Measurements from ENCODE around the gene ACTR2. TPM values are rescaled to one million over a fixed set of nuclear protein-coding genes. Genes with fewer than 3 reads are reported as not detected.
"Not testable (repeated sequence)": the region's sequence is repeated elsewhere in the genome, so short reads cannot be mapped to it uniquely, and the experiment has no call there.

Gene ACTR2
- total and polyA plus RNA-seq, 8 donors, result 19.8 to 115 (median 58.9) TPM

DNA sequence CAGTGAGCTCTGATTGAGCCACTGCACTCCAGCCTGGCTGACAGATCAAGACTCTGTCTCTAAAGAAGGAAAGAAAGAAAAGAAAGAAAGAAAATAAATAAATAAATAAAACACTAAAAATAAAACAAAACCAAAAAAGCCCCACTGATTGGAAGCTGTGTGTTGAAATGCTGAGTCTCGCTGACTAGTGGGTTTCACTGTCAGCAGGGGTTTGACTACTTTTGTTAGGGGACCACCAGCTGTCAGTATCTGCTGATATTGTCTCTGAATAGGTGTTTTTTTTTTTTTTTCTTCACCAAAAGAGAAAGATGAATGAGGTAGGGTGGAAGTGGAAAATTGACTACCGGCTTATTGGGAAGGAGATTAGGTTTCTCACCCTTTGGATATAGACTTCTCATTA is 12.8 kb upstream of the ACTR2 start:
- 98 to 100% methylated on average over 2 of the region's 2 CpGs for WGBS, 2 donors
- no peak for ATAC-seq
- no peak for DNase-seq

GRCh38 chr2:65215946-65216345 is 11.7 kb upstream of the ACTR2 start:
- DNase-seq, result no peak
- Histone ChIP-seq H3K4me3 (no peak overlapping the region), H3K27ac (no peak overlapping the region), H3K9me3 (no peaks in the 10 kb centered on the region), H3K36me3 (no peaks in the 10 kb centered on the region), H3K4me1 (no peaks in the 10 kb centered on the region), H3K27me3 (no peaks in the 10 kb centered on the region)
- TF ChIP-seq, protein P1, sequence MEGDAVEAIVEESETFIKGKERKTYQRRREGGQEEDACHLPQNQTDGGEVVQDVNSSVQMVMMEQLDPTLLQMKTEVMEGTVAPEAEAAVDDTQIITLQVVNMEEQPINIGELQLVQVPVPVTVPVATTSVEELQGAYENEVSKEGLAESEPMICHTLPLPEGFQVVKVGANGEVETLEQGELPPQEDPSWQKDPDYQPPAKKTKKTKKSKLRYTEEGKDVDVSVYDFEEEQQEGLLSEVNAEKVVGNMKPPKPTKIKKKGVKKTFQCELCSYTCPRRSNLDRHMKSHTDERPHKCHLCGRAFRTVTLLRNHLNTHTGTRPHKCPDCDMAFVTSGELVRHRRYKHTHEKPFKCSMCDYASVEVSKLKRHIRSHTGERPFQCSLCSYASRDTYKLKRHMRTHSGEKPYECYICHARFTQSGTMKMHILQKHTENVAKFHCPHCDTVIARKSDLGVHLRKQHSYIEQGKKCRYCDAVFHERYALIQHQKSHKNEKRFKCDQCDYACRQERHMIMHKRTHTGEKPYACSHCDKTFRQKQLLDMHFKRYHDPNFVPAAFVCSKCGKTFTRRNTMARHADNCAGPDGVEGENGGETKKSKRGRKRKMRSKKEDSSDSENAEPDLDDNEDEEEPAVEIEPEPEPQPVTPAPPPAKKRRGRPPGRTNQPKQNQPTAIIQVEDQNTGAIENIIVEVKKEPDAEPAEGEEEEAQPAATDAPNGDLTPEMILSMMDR (IDR thresholded peaks at IDR 0.05), result no peak
- 94 to 95% methylated on average over 3 of the region's 3 CpGs for WGBS, 2 donors
- FAIRE-seq, result no peak
- ATAC-seq, result no peak
- intact Hi-C loops (cut with DNase I), result no loop called here

More for the DNA sequence above, 12.8 kb upstream of the ACTR2 start:
- no peak for FAIRE-seq
- Histone ChIP-seq H3K9me3 (no peaks in the 10 kb centered on the region), H3K27me3 (no peaks in the 10 kb centered on the region), H3K4me3 (no peak overlapping the region), H3K36me3 (no peaks in the 10 kb centered on the region), H3K27ac (no peak overlapping the region), H3K4me1 (no peaks in the 10 kb centered on the region)
- intact Hi-C loops (cut with DNase I), result no loop called here
- TF ChIP-seq, protein P1 (IDR thresholded peaks at IDR 0.05), result no peak

DNA sequence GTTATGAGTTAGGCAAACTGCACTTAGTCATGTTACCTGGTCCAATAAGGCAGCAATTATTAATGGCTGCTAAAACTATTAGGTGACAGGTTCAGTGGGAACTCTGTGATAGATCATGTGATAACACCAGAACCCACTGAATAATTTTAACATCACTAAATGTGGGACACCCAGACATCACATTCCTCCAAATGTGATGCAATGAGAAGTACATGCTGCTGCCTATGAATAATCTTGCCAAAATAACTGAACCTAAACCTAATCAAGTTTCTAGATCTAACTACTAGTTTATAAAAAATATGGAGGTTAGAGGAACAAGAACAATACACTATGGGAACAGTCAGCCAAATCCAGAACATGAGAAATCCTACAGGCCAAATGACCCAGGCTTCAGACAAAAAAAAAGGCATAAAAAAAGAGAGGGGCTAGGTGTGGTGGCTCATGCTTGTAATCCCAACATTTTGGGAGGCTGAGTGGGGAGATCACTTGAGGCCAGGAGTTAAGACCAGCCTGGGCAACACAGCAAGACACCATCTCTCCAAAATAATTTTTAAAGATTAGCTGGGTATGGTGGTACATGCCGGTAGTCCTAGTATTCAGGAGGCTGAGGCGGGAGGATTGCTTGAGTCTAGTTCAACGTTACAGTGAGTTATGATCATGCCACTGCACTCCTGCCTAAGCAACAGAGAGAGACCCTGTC is 7.0 kb upstream of the ACTR2 start:
- H3K4me1 ChIP-seq, result no peaks in the 10 kb centered on the region
- TF ChIP-seq, protein P1 (IDR thresholded peaks at IDR 0.05), result no peak
- 78 to 95% methylated on average over 3 of the region's 3 CpGs for WGBS, 2 donors
- no peak for FAIRE-seq
- H3K27ac ChIP-seq, result no peak overlapping the region
- ATAC-seq, result no peak
- H3K36me3 ChIP-seq, result no peaks in the 10 kb centered on the region
- no peak for DNase-seq
- intact Hi-C loops (cut with DNase I), result no loop called here
- no peaks in the 10 kb centered on the region for H3K9me3 ChIP-seq
- no peak overlapping the region for H3K4me3 ChIP-seq
- H3K27me3 ChIP-seq, result no peaks in the 10 kb centered on the region

GRCh38 chr2:65221275-65221674 is 6.4 kb upstream of the ACTR2 start:
- intact Hi-C loops (cut with DNase I); H3K27me3 ChIP-seq; H3K27ac ChIP-seq; H3K4me3 ChIP-seq; FAIRE-seq; DNase-seq; ATAC-seq; H3K36me3 ChIP-seq; H3K9me3 ChIP-seq; H3K4me1 ChIP-seq: not testable (repeated sequence)
- WGBS, 2 donors, result 95 to 97% methylated on average over 8 of the region's 8 CpGs

DNA sequence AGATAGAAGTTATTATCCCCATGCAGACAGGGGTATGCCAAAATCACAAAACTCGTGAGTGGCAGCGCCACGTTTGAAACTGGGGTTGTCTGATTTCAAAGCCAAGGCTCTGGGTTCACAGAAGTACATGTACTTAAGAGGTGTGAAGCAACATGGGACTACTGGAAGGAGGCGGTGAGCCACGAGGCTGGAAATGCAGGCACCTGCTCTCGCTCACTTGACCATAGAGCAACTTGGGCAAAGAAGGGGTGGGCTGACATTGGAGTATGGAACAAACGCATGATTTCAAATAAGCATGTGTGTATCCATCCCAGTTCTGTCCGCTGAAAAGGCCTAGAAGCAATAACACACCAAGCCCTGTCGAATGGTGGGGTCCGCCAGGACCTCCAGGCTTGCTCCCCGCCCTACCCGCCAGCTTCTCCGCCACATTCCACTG is 593 bp upstream of the ACTR2 start:
- 0 to 1% methylated on average over 13 of the region's 13 CpGs for WGBS, 2 donors
- FAIRE-seq (no peak), DNase-seq (peak in 3 of 6 donors; percentile 20 to 60 (median 26)), ATAC-seq (peak; percentile 14 to 33 (median 28))
- TF ChIP-seq, protein P1 (IDR thresholded peaks at IDR 0.05), result no peak
- no peaks in the 10 kb centered on the region for H3K27me3 ChIP-seq
- peak overlapping the region; percentile 74 to 99 (median 94) for H3K27ac ChIP-seq
- H3K9me3 ChIP-seq, result no peaks in the 10 kb centered on the region
- H3K4me1 ChIP-seq, result peaks cover 8 to 28% (median 9%) of the 10 kb centered on the region in 3 donors
- peak overlapping the region; percentile 85 to 100 (median 96) for H3K4me3 ChIP-seq
- no peaks in the 10 kb centered on the region for H3K36me3 ChIP-seq
- intact Hi-C loops (cut with DNase I), result no loop called here
